ENCODE measurements around the gene PRDX5.

Gene PRDX5

GRCh38 chr11:64296830-64297698 is 20.9 kb upstream of the PRDX5 start:
- no peak overlapping the region for H2BK15ac ChIP-seq (ENCODE audit: low read length)
- H3K23ac ChIP-seq (ENCODE audit: low read depth, low read length, poor library complexity): no peak overlapping the region
- no peaks in the 10 kb centered on the region for H3K36me3 ChIP-seq (replicated peaks in 1 of 2; ENCODE audit: control insufficient read depth in 2 of 2, insufficient read depth in 2 of 2, low read length in 2 of 2)
- no peak overlapping the region for H4K91ac ChIP-seq (ENCODE audit: low read depth, low read length, poor library complexity)
- peak overlapping the region; percentile 55 for H2BK120ac ChIP-seq (ENCODE audit: low read depth, low read length)
- no peak overlapping the region for H3K27ac ChIP-seq (replicated peaks; ENCODE audit: low read length)
- H4K8ac ChIP-seq (ENCODE audit: low read depth, low read length): no peak overlapping the region
- H3K18ac ChIP-seq (ENCODE audit: low read length): peak overlapping the region; percentile 81
- no peak overlapping the region for H3K4me2 ChIP-seq (ENCODE audit: insufficient read depth, low read length, poor library complexity, severe bottlenecking)
- H2AFZ ChIP-seq (ENCODE audit: low read length): peak overlapping the region; percentile 24
- peak overlapping the region; percentile 72 for H2AK5ac ChIP-seq (ENCODE audit: low read depth, low read length)
- no peak overlapping the region for H3K14ac ChIP-seq (ENCODE audit: low read length)
- no peaks in the 10 kb centered on the region for H3K9me3 ChIP-seq (replicated peaks in 1 of 2; ENCODE audit: control insufficient read depth in 2 of 2, insufficient read depth in 1 of 2, low read depth in 1 of 2, low read length in 2 of 2)
- DNase-seq (ENCODE audit: low spot score): no peak
- H3K4me1 ChIP-seq (ENCODE audit: control insufficient read depth in 2 of 2, insufficient read depth in 1 of 2, low read depth in 1 of 2, low read length in 2 of 2): peaks cover 9 to 29% of the 10 kb centered on the region in 2 donors
- H3K4me3 ChIP-seq (ENCODE audit: low read length in 2 of 2): no peak overlapping the region
- no CpG with 5 or more reads among the region's 34 CpGs for WGBS, 2 donors (ENCODE audit: extremely low coverage in 2 of 2, insufficient read length in 2 of 2, insufficient replicate concordance in 1 of 2)
- H2BK12ac ChIP-seq (ENCODE audit: low read length): peak overlapping the region; percentile 85
- peak overlapping the region; percentile 32 for H3K9ac ChIP-seq (ENCODE audit: low read depth, low read length, poor library complexity)
- H3K27me3 ChIP-seq (ENCODE audit: control insufficient read depth in 3 of 3, insufficient read depth in 3 of 3, low read depth in 1 of 3, low read length in 3 of 3): peaks cover 54 to 93% (median 92%) of the 10 kb centered on the region in 3 experiments
- H3K79me1 ChIP-seq (ENCODE audit: low read depth, low read length): no peaks in the 10 kb centered on the region
- no peak overlapping the region for H2BK5ac ChIP-seq (ENCODE audit: low read length)
- H3K4ac ChIP-seq (ENCODE audit: low read length): no peak overlapping the region

GRCh38 chr11:64297699-64298358 is 20.1 kb upstream of the PRDX5 start:
- Histone ChIP-seq H3K4me1 (ENCODE audit: control insufficient read depth in 2 of 2, insufficient read depth in 1 of 2, low read depth in 1 of 2, low read length in 2 of 2) (peaks cover 9 to 25% of the 10 kb centered on the region in 2 donors), H3K9ac (ENCODE audit: low read depth, low read length, poor library complexity) (no peak overlapping the region), H4K91ac (ENCODE audit: low read depth, low read length, poor library complexity) (no peak overlapping the region), H3K9me3 (replicated peaks in 1 of 2; ENCODE audit: control insufficient read depth in 2 of 2, insufficient read depth in 1 of 2, low read depth in 1 of 2, low read length in 2 of 2) (no peaks in the 10 kb centered on the region), H2BK12ac (ENCODE audit: low read length) (no peak overlapping the region), H3K18ac (ENCODE audit: low read length) (no peak overlapping the region), H3K4me2 (ENCODE audit: insufficient read depth, low read length, poor library complexity, severe bottlenecking) (no peak overlapping the region), H2AFZ (ENCODE audit: low read length) (no peak overlapping the region), H3K14ac (ENCODE audit: low read length) (no peak overlapping the region), H3K23ac (ENCODE audit: low read depth, low read length, poor library complexity) (no peak overlapping the region), H3K4me3 (ENCODE audit: low read length in 2 of 2) (no peak overlapping the region), H4K8ac (ENCODE audit: low read depth, low read length) (no peak overlapping the region), H3K36me3 (replicated peaks in 1 of 2; ENCODE audit: control insufficient read depth in 2 of 2, insufficient read depth in 2 of 2, low read length in 2 of 2) (no peaks in the 10 kb centered on the region), H3K27ac (replicated peaks; ENCODE audit: low read length) (no peak overlapping the region), H2AK5ac (ENCODE audit: low read depth, low read length) (no peak overlapping the region), H2BK120ac (ENCODE audit: low read depth, low read length) (no peak overlapping the region), H3K27me3 (ENCODE audit: control insufficient read depth in 3 of 3, insufficient read depth in 3 of 3, low read depth in 1 of 3, low read length in 3 of 3) (peaks cover 47 to 85% (median 85%) of the 10 kb centered on the region in 3 experiments), H3K79me1 (ENCODE audit: low read depth, low read length) (no peaks in the 10 kb centered on the region), H2BK15ac (ENCODE audit: low read length) (no peak overlapping the region), H2BK5ac (ENCODE audit: low read length) (no peak overlapping the region), H3K4ac (ENCODE audit: low read length) (no peak overlapping the region)
- DNase-seq (ENCODE audit: low spot score): no peak
- no CpG with 5 or more reads among the region's 18 CpGs for WGBS, 2 donors (ENCODE audit: extremely low coverage in 2 of 2, insufficient read length in 2 of 2, insufficient replicate concordance in 1 of 2)

GRCh38 chr11:64298966-64299846 is 18.7 kb upstream of the PRDX5 start:
- Histone ChIP-seq H4K8ac (ENCODE audit: low read depth, low read length) (no peak overlapping the region), H3K4me1 (ENCODE audit: control insufficient read depth in 2 of 2, insufficient read depth in 1 of 2, low read depth in 1 of 2, low read length in 2 of 2) (peaks cover 9 to 26% of the 10 kb centered on the region in 2 donors), H3K27ac (replicated peaks; ENCODE audit: low read length) (no peak overlapping the region), H2BK120ac (ENCODE audit: low read depth, low read length) (peak overlapping the region; percentile 56), H3K27me3 (ENCODE audit: control insufficient read depth in 3 of 3, insufficient read depth in 3 of 3, low read depth in 1 of 3, low read length in 3 of 3) (peaks cover 39 to 83% (median 71%) of the 10 kb centered on the region in 3 experiments), H3K4me2 (ENCODE audit: insufficient read depth, low read length, poor library complexity, severe bottlenecking) (peak overlapping the region; percentile 74), H2BK12ac (ENCODE audit: low read length) (peak overlapping the region; percentile 50), H3K14ac (ENCODE audit: low read length) (peak overlapping the region; percentile 31), H3K4me3 (ENCODE audit: low read length in 2 of 2) (peak overlapping the region; percentile 25 to 54), H3K23ac (ENCODE audit: low read depth, low read length, poor library complexity) (no peak overlapping the region), H3K18ac (ENCODE audit: low read length) (peak overlapping the region; percentile 83), H3K79me1 (ENCODE audit: low read depth, low read length) (no peaks in the 10 kb centered on the region), H2AK5ac (ENCODE audit: low read depth, low read length) (peak overlapping the region; percentile 76), H3K4ac (ENCODE audit: low read length) (no peak overlapping the region), H3K9me3 (replicated peaks in 1 of 2; ENCODE audit: control insufficient read depth in 2 of 2, insufficient read depth in 1 of 2, low read depth in 1 of 2, low read length in 2 of 2) (no peaks in the 10 kb centered on the region), H2BK15ac (ENCODE audit: low read length) (peak overlapping the region; percentile 93), H2BK5ac (ENCODE audit: low read length) (no peak overlapping the region), H4K91ac (ENCODE audit: low read depth, low read length, poor library complexity) (no peak overlapping the region), H3K36me3 (replicated peaks in 1 of 2; ENCODE audit: control insufficient read depth in 2 of 2, insufficient read depth in 2 of 2, low read length in 2 of 2) (no peaks in the 10 kb centered on the region), H3K9ac (ENCODE audit: low read depth, low read length, poor library complexity) (no peak overlapping the region), H2AFZ (ENCODE audit: low read length) (peak overlapping the region; percentile 91)
- DNase-seq (ENCODE audit: low spot score): no peak
- WGBS, 2 donors (ENCODE audit: extremely low coverage in 2 of 2, insufficient read length in 2 of 2, insufficient replicate concordance in 1 of 2): no CpG with 5 or more reads among the region's 60 CpGs

Data from neuronal stem cell (in vitro differentiated cells).